ENCODE results near the gene PDGFA.
"Not testable (repeated sequence)": the region's sequence is repeated elsewhere in the genome, so short reads cannot be mapped to it uniquely, and the experiment has no call there.

Gene PDGFA

GRCh38 chr7:552151-552867 lies 32.7 kb upstream of the PDGFA start:
- not testable (repeated sequence) for DNase-seq (ENCODE audit: low spot score)

GRCh38 chr7:551615-551970 lies 31.9 kb upstream of the PDGFA start:
- not testable (repeated sequence) for DNase-seq (ENCODE audit: low spot score)

GRCh38 chr7:550881-551614 lies 31.4 kb upstream of the PDGFA start:
- DNase-seq (ENCODE audit: low spot score): no peak

- no peak for DNase-seq (ENCODE audit: low spot score)
Observed at GRCh38 chr7:549891-550625, 30.4 kb upstream of the PDGFA start.

GRCh38 chr7:549066-549890 lies 29.6 kb upstream of the PDGFA start:
- no peak for DNase-seq (ENCODE audit: low spot score)

- no peak for DNase-seq (ENCODE audit: low spot score)
Observed at GRCh38 chr7:548401-548800, 28.8 kb upstream of the PDGFA start.

- DNase-seq (ENCODE audit: low spot score): no peak
Observed at GRCh38 chr7:545470-545869, 25.8 kb upstream of the PDGFA start.

GRCh38 chr7:544338-545221 lies 24.9 kb upstream of the PDGFA start:
- DNase-seq (ENCODE audit: low spot score): no peak

- DNase-seq (ENCODE audit: low spot score): no peak
Observed at GRCh38 chr7:543501-544337, 24.1 kb upstream of the PDGFA start.

- DNase-seq (ENCODE audit: low spot score): peak; percentile 95
Observed at GRCh38 chr7:542713-543500, 23.3 kb upstream of the PDGFA start.

GRCh38 chr7:542131-542712 lies 22.6 kb upstream of the PDGFA start:
- DNase-seq (ENCODE audit: low spot score): no peak

GRCh38 chr7:541661-542060 lies 22.0 kb upstream of the PDGFA start:
- no peak for DNase-seq (ENCODE audit: low spot score)

- no peak for DNase-seq (ENCODE audit: low spot score)
Observed at GRCh38 chr7:540997-541396, 21.4 kb upstream of the PDGFA start.

- no peak for DNase-seq (ENCODE audit: low spot score)
Observed at GRCh38 chr7:540579-540978, 20.9 kb upstream of the PDGFA start.

- DNase-seq (ENCODE audit: low spot score): peak; percentile 29
Observed at GRCh38 chr7:539731-540411, 20.2 kb upstream of the PDGFA start.

- no peak for DNase-seq (ENCODE audit: low spot score)
Observed at GRCh38 chr7:538764-539685, 19.4 kb upstream of the PDGFA start.

- DNase-seq (ENCODE audit: low spot score): peak; percentile 98
Observed at GRCh38 chr7:537911-538634, 18.4 kb upstream of the PDGFA start.

Measured in AG08395 (cell line).